ENCODE results near the gene FAM199X.

- no peak for TF ChIP-seq EZH2phosphoT487 (IDR thresholded peaks at IDR 0.05; ENCODE audit: insufficient read depth, low read depth)
- no peak for TF ChIP-seq EZH2 (IDR thresholded peaks at IDR 0.05; ENCODE audit: insufficient read depth, poor library complexity, severe bottlenecking)
Measured at GRCh38 chrX:104173841-104174240, 7.6 kb downstream of the FAM199X start.
